Measurements from ENCODE around the gene ATP4B.
"Not testable (repeated sequence)": the region's sequence is repeated elsewhere in the genome, so short reads cannot be mapped to it uniquely, and the experiment has no call there.

ATP4B gene

DNA sequence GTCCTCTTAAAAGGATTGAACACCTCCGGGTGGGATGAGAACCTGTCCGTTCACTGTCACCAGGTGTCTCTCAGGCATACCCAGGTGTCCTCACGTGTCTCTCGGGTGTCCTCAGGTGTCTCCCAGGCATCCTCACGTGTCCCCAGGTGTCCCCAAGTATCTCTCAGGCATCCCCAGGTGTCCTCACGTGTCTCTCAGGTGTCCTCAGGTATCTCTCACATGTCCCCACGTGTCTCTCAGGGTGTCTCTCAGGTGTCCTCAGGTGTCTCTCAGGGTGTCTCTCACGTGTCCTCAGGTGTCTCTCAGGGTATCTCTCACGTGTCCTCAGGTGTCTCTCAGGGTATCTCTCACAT is 33.8 kb downstream of the ATP4B start:
- DNase-seq (ENCODE audit: low spot score), result no peak

DNA sequence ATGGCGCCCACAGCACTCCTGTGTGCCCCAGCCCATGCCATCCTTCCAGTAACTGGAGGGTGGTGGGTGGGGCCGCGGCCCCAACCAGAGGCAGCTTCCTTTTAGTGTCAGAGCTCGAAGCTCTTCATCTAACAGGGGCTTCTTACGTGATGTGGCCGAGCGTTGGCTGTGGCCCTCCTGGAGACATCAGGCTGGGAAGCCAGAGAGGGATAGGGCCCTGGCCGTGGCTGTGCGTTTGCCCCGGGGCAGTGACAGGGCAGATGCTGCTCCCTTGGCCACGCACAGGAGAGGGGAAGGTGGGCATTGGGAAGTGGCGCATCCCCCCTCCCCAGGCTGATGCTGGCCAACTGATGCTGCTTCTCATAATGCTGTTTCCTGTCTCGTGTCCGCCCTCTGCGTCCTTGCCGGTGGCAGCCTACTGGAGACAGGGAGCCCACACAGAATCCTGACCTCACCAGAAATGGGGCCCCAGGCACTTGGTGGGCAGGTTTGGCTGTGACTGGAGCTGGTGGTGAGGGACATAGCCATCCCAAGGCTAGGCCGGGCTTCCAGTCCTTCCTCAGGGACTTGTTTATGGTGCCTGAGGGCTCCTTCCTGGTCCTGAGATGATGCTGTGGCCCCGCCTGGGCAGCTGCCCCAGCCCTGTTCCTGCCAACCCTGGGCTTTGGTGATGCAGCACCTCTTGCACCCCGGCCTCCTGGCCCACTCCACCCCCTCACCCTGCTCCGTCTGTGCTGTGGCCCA is 34.3 kb downstream of the ATP4B start:
- DNase-seq (ENCODE audit: low spot score), result peak; percentile 29

DNA sequence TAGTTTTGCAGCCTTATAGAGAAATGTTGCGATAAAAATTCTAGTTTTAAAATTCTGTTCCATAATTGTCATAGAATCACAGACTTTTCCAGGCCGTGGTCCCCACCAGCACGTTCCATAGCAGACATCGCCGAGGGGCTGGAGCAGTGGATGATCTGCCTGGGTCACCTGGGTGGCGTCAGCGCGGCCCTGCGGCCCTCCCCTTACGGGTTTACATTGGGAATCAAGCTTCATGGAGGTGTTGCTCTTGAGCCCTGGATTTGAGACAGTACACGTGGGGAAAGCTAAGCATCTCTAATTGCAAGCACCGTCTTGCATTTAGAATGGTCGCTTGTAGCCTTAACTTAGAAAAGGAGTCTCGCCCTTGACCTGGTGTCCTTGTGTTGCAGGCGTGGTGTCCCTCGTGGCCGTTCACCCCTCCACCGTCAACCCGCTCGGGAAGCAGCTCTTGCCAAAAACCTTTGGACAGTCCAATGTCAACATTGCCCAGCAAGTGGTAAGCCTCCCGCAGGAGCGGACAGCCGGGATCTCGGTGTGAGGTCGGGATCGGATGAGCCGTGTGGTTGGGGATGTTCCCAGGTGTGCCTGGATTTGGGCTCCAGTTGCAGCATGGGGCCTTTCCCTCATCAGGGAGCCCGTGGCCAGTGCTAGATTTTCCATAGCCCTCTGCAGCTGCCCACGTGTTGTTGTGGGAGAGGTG is 35.1 kb downstream of the ATP4B start:
- no peak for DNase-seq (ENCODE audit: low spot score)

DNA sequence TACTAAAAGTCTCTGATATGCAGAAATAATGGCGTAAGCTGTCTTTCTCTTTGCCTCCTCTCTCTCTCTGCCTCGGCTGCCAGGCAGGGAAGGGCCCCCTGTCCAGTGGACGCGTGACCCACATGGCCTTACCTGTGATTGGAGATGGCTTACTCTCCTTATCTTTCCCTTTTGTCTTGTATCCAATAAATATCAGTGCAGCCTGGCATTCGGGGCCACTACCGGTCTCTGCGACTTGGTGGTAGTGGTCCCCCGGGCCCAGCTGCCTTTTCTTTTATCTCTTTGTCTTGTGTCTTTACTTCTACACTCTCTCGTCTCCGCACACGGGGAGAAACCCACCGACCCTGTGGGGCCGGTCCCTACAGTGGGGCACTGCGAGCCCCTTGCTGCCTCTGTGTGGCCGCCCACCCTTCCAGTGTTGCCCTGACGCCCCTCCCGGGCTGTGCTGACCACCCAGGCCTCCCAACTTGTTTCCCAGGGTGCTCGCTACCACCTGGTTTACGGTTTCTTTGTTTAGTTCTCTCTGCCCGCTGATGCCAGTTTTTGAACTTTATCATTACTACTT is 35.9 kb downstream of the ATP4B start:
- not testable (repeated sequence) for DNase-seq (ENCODE audit: low spot score)

DNA sequence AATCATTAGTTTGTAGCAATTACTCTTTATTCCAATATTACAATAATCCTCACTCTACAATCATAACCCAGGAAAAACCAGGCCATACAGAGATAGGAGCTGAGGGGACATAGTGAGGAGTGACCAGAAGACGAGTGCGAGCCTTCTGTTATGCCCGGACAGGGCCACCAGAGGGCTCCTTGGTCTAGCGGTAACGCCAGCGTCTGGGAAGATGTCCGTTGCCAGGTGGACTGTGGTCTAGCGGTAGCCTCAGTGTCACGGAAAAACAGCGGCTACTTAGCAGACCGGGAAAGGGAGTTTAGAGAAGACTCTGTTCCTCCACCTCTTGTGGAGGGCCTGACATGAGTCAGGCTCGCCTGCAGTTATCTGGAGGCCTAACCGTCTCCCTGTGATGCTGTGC is 36.5 kb downstream of the ATP4B start:
- not testable (repeated sequence) for DNase-seq (ENCODE audit: low spot score)

DNA sequence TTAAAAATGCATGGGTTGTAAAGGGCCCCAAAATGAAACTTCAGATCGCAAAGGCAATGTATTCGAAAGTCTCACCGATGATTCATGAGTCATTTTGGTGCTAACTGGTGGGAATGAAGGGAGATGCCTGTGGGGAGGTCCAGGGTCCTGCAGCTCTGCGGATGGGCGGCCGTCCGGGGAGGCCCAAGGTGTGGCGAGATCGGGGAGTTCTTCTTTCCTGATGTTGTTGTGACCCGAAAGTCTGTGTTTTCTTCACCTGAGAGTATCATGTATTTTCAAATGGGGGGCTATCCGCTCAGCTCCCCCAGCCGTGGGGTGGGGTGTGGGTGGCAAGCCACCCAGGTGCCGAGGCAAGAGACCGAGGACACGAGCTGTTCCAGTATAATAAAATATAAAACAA is 37.0 kb downstream of the ATP4B start:
- no peak for DNase-seq (ENCODE audit: low spot score)

DNA sequence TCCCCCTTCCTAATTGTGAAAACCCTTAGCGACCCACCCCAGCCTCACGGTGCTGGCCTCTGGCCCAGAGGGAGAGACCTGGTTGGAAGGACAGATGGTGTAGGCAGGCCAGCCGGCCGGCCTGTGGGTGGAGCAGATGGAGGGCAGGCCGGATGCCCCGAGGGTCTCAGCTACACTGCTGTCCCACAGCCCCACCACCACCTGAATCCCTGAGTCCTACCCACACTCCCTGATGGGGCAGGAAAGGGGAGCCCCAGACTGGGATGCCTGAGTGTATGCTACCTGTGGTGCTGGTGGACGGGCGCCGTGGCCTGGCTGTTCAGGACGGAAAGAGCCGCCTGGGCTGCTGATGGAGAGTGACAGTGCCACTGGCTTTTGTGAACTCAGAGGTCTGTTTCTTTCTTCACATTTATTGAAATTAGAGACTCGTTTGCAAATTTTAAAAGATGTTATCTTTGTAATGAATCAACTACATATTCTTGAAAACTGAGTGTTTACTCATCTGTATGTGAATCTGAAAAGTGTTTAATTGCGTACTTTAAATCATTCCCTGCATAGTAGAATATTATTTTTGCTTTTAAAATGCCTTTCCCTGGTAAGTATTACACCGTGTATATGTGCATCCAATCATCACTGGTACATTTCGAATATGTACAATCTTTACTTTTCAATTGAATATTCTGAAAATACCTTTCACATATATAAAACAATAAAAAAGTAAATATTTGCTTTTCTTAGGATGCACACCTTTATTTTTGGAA is 37.8 kb downstream of the ATP4B start:
- no peak for DNase-seq (ENCODE audit: low spot score)

DNA sequence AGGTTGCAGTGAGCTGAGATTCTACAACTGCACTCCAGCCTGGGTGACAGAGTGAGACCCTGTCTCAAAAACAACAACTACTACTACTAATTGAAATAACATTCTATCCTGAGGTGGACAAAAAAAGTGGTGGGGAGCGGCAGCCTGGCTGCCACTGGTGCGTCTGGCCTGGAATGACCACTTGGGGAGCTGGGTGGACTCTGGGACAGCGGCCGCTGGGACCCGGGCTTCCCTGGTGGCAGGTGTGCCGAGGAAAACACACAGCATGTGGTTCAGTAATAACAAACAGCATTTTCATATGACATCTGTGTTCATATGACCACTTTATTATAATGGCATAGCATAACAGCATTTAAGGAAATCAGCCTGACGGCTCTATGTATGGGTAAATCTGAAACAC is 39.5 kb downstream of the ATP4B start:
- no peak for DNase-seq (ENCODE audit: low spot score)

DNA sequence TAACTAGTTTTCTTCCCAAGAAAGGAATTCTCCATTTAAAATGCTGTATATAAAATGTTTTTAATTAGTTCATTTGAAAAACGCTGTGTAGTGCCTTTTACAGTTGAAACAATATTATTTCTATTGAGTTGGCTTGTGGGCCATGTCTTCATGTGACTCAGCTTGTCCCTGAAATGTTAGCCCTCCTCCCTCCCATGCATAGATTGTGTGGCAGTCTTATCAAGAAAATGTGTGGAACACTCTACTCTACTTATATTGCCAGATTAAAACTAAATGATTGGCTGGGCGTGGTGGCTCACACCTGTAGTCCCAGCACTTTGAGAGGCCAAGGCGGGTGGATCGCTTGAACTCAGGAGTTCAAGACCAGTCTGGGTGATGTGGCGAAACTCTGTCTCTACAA is 40.0 kb downstream of the ATP4B start:
- DNase-seq (ENCODE audit: low spot score), result no peak

DNA sequence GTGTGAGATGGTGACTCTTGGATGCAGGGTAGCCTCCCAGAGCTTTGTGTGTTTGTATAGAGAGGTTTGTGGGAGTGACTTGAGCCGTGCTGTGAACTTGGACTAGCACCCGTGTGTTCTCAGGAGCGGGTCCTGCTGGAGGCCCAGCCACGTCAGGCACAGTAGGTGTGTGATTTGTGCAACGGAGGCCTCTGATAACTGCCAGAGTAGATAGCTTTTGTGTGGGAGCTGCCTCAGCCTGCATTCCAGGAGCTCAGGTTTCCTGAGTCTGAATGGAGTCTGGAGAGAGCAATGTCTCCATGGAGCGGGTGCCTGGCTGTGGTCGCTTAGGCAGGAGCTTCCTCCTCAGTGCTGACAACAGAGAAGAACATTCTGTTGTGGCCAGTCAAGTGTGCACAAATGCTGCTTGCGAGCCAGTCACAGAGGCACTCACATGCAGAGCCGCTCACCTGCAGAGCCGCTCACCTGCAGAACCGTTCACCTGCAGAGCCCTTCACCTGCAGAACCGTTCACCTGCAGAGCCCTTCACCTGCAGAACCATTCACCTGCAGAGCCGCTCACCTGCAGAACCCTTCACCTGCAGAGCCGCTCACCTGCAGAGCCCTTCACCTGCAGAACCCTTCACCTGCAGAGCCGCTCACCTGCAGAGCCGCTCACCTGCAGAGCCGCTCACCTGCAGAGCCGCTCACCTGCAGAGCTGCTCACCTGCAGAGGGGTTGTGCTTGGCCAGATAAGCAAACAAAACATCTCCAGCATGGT is 40.8 kb downstream of the ATP4B start:
- no peak for DNase-seq (ENCODE audit: low spot score)

DNA sequence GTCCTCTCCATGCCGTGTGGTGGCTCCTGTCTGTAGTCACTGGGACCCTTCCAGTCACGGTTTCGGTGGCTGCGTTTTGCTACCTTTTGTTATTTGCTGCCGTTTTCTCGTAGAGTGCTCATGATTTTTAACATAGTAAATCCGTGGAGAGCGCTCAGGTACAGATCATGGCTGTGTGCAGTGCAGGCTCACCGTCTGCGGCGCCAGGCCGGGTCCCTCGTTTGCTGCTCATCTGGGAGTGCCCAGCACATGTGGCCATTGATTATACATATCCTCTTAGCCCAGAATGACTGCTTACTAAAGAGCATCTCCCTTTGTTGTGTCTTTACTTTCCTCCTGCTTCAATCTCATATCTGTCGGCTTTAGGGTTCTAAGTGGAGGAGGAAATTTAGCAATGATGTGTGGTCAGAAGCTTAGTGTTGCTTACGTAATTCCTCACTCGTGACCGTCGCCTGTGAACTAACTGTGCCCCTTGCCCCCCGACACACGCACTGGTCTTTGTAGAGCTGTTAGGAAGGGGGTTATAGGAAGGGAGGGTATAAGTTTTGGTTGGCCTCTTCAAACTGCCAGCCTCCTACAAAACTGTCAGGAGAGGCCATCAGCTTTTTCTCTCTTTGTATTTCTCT is 41.6 kb downstream of the ATP4B start:
- DNase-seq (ENCODE audit: low spot score), result no peak

DNA sequence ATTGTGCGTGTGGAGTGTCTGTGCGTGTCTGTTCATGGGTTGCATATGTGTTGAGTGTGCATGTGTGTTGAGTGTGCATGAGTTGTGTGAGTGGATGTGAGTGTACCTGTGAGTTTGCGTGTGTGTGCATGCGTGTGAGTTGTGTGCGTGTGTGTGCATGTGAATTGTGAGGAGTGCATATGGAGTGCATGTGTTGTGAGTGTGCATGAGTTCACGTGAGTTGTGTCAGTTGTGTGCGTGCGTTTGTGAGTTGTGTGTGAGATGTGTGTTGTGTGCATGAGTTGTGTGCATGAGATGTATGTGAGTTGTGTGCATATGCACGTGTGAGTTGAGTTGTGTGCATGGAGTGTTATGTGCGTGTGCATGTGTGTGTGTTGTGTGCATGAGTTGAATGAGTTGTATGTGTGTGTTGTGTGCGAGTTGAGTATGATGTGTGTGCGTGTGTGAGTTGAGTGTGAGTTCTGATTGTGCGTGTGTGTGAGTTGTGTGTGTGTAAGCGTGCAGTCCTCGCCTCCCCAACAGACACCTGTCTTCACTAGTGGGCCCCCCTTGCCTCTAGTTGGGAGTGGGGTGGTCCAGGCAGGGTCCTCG is 44.1 kb downstream of the ATP4B start:
- no peak for DNase-seq (ENCODE audit: low spot score)

DNA sequence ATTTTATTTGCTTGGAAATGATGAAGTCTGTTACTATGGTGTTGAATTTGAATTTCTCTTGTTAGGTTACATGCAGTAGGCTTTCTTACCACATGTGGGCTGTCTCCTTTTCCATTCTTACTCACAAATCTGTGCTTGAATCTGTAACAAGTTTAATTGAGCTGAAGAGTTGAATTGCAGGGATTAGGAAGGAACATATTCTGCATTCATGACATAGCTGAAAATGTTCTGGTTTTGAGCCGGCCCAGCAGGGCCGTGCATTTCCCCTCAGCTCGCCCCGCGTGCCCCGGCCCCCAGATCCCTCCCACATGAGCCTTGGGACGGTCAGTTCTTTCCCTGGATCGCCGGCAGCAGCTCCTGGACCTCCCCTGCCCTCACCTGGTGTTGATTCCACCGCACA is 45.4 kb downstream of the ATP4B start:
- DNase-seq (ENCODE audit: low spot score), result no peak

DNA sequence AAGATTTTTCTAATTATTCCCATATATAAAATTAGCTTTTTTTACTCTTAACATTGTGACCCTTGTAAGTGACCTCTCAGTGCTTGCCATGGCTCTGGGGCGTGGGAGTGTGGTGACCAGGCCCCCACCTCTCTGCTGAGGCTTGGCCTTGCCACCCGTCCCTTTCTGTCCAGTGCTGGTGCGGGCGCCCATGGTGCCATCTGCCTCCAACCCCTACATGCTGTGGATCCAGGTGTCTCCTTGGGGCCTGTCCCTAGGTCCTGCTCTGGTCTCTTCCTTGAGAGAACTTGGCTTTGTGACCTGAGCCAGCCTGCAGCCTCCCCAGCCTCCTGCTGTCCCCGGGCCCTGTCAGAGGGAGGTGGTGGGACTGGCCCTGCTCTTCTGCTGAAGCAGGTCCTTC is 46.0 kb downstream of the ATP4B start:
- DNase-seq (ENCODE audit: low spot score), result no peak

DNA sequence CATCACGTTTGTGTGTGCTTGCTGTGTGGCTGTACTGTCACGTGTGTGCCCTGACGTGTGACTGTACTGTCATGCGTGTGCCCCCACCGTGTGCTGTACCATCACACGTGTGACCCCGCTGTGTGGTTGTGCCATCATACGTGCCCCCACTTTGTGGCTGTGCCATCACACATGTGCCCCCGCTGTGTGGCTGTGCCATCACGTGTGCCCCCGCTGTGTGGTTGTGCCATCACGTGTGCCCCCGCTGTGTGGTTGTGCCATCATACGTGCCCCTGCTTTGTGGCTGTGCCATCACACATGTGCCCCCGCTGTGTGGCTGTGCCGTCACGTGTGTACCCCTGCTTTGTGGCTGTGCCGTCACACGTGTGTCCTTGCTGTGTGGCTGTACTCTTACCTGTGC is 47.7 kb downstream of the ATP4B start:
- no peak for DNase-seq (ENCODE audit: low spot score)

DNA sequence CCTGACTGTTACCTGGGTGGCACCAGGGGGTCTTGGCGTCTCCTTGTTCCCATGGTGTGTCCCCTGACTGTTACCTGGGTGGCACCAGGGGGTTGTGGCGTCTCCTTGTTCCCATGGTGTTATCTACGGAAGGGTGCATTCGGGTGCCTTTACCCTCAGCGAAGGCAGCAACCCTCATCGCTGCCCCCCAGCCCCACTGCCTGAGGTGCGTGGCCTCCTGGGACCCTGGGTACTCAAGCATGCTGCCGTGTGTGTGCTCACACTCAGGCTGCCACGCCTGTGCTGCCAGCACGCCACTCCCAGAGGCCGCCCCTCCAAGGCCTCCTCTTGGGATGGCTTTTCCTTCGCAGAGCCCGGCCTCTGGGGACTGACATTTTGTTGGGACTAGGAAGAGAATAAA is 48.4 kb downstream of the ATP4B start:
- no peak for DNase-seq (ENCODE audit: low spot score)

DNA sequence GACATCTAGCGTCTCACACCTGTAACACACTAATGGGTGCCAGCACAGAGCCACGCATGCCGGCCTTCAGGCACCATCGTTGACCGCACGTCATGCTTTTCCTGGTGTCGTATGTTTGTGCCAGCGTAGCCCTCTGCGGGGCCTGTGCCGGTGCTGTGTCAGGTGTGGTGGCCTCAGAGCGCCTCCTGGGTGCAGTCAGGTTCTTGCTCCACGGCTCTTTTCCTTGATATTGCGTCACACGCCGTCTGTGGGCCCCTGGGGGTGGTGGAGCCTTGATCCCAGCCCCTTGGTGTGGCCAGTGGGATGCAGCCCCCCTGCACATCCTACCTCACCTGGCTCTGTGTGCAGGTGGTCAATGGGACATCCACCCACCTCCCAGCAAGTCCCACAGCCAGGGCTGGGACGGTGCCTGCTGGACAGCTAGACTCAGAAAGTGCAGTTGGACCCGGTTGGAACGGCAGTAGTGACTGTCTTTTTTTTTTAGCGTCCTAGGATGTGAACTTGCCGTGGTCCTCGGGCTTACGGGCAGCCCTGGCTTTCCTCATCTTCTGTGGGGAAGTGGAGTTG is 48.9 kb downstream of the ATP4B start:
- no peak for DNase-seq (ENCODE audit: low spot score)

DNA sequence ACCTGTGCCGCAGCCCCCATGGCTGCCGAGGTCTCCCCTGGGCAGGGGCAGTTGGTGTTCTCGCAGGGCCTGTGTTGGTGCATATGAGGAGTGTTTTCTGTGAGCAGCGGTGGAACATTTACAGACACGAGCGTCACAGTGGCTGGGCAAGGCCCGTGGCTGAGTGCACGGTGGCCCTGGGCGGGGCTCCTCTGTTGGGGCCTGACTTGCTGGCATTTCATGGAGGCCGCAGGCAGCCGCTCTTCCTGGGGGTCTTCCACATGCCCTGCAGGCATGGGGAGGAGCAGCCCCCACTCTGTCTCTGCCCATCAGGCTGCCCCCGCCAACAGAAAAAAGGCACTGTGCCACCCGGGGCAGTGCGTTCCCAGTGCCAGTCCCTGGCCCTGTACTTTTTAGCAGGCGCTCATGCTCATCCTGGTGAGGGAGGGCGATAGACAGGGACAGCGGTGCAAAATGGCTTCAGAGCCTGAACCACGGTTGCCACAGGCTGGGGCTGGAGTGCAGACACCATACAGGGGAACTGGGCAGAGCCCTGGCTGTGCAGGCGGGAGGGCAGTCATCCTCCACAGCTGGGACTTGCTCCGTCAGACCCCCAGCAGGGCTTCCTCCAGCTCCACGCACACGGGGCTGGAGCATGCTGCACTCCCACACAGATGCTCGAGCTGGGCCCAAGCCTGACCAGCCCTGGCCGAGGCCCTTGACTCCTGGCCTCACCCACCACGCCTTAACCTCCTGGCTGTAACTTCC is 49.9 kb downstream of the ATP4B start:
- no peak for DNase-seq (ENCODE audit: low spot score)

DNA sequence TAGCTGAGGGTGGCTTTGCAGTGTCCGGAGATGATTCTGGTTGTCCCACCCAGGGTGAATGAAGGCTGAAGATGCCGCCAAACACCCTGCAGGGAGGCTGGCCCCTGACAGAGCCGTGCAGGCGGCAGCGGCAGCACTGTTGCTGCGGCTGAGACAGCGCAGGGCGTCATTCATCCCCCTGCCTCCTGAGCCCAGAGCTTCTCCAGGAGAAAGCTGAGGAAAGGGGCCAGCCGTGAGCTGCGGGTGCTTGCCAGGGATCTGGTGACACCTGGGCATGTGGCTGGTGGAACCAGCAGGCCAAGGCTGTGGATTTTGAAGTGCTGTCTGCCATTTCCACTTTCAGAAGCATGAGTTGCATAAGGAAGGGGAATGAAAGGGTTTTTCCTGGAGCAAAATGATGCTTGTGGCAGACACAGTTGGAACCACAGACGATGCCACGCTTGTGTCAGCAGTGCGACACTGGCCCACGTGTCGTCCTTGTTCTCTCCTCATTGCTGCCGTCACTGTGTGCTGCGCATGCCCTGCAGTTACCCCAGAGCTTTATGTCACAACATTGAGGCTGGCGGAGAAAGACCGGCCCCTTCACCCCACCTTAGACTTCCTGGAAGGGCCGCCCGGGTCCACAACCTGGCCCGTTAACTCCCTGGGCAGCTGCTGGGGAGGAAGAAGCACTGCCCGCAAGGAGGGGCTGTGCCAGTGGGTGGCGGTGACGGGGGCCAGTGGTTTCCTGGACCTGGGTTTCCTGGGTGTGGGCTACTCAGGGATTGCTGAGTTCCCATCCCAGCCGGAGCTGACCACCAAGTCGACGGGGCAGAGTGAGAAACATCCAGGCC is 50.7 kb downstream of the ATP4B start:
- no peak for DNase-seq (ENCODE audit: low spot score)

All from RKO (cell line).